ENCODE results near the gene CTSK.
"Not testable (repeated sequence)": the region's sequence is repeated elsewhere in the genome, so short reads cannot be mapped to it uniquely, and the experiment has no call there.

CTSK gene

DNA sequence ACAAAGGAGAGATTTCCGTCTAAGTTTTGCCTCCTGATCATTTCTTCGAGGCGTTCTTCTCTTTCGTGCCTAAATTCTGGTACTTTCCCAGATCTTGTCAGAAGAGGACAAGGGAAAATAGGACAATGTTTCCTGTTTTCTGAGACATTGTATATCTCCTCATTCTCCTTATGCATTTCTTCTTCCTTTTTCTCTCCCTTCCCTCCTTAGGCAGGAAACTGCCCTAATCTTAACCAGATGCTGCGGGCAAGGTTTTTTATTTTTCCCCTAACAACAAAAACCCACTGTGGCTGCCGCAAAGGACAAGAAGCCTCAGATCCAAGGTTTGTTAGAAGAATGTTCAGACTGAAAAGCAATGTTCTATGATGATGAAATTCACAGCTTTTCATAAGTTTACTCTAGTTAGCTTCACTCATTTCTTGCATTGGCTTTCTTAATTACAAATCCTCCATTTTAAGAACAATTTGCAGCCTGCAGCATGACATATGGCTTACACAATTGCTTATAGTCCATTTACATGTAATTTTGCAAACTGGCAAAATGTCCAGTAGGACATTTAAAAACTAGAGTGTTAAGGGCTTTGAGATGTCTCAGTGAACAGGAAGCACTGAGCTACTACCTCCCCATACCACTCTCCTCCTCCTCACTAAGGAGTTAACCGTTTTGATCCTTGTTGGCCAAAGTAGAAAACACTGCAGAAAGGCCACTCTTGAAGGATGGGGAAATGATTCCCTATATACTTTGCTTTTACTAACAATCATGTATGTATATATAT, 624 bp downstream of the CTSK start:
- DNase-seq (ENCODE audit: extremely low read depth in 1 of 2, low read depth in 1 of 2) = no peak

DNA sequence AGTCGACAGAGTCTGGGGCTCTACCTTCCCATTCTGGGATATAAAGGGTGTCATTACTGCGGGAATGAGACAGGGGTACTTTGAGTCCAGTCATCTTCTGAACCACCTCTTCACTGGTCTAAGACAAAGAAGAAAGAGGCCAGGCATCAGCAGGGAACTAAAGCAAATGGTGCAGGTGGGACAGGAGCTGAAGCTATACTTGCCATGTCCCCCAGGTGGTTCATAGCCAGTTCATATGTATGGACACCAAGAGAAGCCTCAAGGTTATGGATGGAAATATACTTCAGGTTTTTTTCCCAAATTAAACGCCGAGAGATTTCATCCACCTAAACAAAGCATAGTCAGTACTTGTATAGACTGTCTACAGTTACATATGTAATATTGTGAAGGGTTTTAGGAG, 2.2 kb downstream of the CTSK start:
- DNase-seq (ENCODE audit: extremely low read depth in 1 of 2, low read depth in 1 of 2) = no peak

DNA sequence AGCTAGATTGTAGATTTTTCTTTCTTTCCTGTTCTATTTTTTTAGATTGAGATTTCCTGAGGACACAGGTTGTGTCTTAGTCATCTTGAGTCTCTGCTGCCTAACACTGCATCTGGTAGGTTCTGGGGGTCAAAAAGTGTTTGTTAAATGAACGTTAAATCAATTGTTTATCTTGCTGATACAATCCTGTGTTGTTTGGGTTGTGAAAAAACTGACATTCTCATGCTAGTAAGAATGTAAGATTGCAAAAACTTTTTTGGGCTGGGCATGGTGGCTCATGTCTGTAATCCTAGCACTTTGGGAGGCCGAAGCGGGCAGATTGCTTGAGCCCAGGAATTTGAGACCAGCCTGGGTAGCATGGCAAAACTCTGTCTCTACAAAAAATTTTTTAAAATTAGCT, 3.4 kb downstream of the CTSK start:
- DNase-seq (ENCODE audit: extremely low read depth in 1 of 2, low read depth in 1 of 2) = no peak

DNA sequence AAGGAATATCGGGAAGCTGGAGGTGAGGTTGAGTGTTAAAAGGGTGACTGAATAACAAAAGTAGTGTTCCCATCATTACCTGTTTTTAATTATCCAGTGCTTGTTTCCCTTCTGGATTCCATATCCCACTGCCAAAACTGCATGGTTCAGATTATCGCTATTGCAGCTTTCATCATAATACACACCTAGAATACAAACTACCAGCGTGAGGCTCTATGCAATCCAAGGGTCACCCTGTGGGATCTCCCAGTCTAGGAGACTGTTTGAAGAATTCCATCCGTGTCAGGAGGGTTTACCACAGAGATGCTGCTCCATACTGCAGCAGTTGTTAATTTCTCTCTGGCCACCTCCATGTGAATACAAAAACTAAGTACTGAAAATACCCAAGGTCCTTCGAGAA, 9.0 kb downstream of the CTSK start:
- DNase-seq (ENCODE audit: extremely low read depth in 1 of 2, low read depth in 1 of 2) = no peak

DNA sequence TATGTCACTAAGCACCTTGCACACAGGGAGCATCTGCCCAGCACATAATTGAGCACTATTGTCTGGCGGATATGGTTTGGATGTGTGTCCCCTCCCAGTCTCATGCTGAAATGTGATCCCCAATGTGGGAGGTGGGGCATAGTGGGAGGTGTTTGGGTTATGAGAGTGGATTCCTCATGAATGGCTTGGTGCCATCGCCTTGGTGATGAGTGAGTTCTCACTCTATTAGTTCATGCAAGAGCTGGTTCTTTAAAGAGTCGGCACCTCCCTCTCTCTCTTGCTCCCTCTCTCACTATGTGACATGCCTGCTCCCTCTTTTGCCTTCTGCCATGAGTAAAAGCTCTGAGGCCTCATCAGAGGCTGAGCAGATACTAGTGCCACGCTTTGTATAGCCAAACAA, 9.5 kb downstream of the CTSK start:
- no peak for DNase-seq (ENCODE audit: extremely low read depth in 1 of 2, low read depth in 1 of 2)

DNA sequence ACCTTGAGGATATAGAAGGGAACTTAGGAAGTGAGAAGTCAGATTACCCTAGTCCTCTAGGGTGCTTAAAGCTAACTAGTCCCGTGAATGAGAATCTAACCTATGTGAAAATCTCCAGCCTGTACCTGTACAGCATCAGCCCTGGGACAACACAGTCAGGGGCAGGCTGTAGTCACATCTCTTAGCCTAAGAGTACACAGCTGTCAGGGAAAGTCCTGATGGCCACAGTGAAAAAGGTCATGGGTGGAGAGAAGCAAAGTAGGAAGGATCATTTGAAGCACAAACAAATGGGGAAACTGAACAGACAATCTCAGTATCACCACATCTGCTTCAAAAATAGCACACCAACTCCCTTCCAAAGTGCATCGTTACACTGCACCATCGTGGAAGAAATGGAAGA, 11.7 kb downstream of the CTSK start:
- DNase-seq (ENCODE audit: extremely low read depth in 1 of 2, low read depth in 1 of 2) = no peak

DNA sequence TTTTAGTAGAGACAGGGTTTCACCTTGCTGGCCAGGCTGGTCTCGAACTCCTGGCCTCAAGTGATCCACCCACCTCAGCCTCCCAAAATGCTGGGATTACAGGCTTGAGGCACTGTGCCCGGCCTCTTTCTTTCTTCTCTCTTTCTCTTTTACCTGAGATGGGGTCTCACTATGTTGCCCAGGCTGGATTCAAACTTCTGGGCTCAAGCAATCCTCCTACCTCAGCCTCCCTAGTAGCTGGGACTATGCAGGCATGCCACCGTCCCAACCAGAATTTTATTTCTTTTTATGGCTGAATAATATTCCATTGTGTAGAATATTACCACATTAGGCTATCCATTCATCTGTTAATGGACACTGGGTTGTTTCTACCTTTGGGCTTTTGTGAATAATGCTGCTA, 14.3 kb downstream of the CTSK start:
- not testable (repeated sequence) for DNase-seq (ENCODE audit: extremely low read depth in 1 of 2, low read depth in 1 of 2)

DNA sequence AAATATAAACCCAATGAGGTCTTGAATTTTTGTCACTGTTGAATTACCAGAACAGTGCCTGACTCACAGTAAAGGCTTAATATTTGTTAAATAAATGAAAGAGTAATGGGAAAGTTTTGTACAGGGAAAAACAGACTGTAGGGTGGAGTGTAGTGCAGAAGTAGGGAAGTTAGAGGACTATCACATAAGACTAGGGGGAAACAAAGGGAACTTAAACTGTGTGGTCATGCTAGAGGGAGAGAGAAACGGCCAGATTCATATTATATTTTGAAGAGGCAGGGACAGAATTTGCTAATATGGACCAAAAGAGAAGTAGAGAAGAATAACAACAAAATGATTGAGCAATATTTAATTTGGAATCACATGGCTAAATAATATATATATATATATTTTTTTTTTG, 14.8 kb downstream of the CTSK start:
- no peak for DNase-seq (ENCODE audit: extremely low read depth in 1 of 2, low read depth in 1 of 2)

DNA sequence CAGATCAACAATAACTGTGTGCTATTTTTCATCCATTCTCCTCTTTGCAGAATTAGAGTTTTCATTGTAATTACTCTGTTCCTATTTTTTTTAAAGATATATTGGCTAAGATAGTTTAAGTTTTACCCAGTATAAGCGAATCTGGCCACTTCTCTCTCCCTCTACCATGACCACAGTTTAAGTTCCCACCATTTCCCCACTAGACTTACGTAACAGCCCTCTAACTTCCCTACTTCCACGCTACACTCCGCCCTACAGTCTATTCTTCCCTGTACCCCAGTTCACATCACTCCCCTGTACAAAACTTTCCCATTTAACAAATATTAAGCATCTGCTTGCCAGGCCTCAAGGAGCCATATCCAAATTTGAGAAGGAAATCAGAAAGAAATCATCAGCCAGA, 16.5 kb downstream of the CTSK start:
- DNase-seq (ENCODE audit: extremely low read depth in 1 of 2, low read depth in 1 of 2) = no peak

DNA sequence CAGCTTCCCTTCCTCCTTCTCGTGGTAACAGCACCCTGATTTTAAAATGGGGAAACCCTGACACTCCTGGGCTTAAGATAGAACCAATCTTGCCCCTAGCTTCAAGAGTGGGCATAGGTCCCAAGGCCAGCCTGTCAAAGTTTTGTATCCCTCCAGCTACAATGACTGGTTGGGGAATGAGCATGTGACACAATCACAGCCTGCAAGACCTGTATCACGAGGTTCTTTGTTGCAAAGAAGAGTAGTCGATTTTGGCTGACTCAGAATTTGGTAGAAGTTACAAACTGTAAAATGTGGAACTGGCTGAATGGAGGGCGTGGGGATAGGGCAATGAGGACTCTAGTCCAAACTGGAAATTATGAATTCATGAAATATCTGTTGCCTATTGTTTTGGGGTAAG, 18.7 kb downstream of the CTSK start:
- no peak for DNase-seq (ENCODE audit: extremely low read depth in 1 of 2, low read depth in 1 of 2)

DNA sequence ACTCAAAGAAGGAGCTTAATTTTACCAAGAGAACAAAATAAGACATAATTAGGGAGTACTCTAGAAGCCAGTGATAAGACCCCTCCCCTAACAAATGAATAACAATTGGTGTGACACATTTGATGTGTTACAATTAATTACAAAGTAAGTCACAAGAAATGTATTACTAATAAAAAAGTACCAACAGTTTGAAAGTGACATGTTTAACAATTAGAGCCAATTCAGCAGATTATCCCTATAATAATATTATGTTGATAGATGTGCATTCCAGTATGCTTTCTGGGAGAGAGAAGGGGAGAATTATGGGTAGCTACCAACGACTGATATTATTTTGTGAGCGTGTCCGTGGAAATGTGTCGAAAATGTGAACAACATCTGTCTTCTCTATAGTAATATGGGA, 19.1 kb downstream of the CTSK start:
- DNase-seq (ENCODE audit: extremely low read depth in 1 of 2, low read depth in 1 of 2) = no peak

DNA sequence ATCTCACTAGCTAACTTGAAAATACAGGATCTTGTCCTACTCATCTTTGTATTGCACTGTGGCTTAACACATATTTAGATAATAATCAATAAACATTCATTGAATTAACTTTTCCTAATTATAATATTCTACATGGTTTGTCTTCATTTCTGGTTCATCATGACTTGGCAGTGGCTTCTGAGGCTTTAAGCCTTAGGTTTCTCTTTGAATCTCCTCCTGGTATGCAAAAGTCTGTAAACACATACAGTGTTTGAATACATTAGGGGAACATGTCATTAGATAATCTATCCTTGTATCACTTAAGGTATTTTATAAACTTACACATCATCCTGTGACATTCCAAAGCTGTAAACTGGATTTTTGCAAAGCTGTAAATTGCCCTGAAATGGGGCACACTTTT, 20.6 kb downstream of the CTSK start:
- no peak for DNase-seq (ENCODE audit: extremely low read depth in 1 of 2, low read depth in 1 of 2)

DNA sequence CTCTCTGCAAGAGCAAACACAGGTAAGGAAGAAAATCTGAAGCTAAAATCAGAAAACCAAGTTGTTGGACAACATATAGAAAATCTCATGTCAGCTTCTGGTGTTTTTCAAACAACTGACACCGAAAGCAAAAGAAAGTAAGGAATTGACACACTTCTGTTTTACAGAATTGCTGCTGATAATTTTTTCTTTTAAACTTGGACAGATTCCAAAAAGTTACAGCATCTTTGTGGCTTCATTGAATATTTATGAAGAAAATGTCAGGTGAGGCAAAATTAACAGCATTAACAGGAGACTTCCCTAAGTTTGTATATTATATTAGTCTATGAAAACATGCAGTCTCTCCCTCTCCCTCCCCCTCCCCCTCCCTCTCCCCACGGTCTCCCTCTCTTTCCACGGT, 27.6 kb downstream of the CTSK start:
- no peak for DNase-seq (ENCODE audit: extremely low read depth in 1 of 2, low read depth in 1 of 2)

DNA sequence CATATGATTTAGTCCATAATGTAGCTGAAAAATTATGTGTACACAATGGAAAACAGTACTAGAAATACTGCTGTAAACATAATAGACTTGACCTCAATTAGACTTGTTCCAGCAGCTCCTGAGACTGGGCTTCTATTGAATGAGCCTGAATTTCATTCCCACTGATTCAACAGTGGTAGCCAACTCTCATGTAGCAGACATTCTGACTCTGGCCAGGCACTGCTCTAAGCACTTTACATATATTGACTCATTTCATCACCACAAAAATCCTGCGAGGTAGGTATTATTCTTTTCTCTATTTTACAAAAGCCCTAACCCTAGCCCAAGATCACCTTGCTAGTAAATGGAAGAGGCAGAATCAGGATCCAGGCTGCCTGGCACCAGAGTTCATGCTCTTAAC, 29.7 kb downstream of the CTSK start:
- no peak for DNase-seq (ENCODE audit: extremely low read depth in 1 of 2, low read depth in 1 of 2)

DNA sequence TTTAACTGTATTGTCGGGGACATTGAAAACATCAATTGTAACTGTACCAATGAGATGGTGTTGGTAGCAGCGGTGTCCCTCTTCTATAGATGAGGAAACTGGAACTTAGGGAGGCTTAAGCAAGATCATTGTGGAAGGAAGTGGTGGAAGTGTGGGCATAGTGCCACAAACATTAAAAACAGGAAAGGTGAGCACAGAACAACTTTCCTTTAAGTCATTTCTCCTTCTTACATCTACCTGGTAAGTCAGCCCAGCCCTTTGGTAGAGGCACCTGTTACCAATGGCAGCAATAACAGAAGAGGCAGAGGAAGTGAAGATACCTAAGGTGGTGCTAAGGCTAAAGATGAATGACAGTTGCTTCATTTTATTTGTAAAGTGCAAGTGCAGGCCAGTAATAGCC, 30.5 kb downstream of the CTSK start:
- no peak for DNase-seq (ENCODE audit: extremely low read depth in 1 of 2, low read depth in 1 of 2)

DNA sequence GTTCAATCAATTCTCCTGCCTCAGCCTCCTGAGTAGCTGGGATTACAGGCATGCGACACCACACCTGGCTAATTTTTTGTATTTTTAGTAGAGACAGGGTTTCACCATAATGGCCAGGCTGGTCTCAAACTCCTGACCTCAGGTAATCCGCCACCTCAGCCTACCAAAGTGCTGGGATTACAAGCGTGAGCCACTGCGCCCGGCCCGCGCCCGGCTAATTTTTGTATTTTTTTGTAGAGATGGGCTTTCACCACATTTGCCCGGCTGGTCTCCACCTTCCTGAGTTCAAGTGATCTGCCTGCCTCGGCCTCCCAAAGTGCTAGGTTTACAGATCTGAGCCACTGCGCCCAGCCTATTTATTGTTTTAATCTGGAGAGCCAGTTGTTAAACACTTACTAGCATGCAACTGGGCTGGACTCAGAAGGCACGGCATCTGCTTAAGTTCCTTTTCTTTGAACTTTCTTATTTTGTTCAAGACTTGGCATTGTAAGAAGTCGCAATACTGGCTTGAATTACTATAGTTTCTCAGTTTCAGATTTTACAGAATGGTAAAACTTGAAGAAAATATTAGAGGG, 32.0 kb downstream of the CTSK start:
- DNase-seq (ENCODE audit: extremely low read depth in 1 of 2, low read depth in 1 of 2) = not testable (repeated sequence)

DNA sequence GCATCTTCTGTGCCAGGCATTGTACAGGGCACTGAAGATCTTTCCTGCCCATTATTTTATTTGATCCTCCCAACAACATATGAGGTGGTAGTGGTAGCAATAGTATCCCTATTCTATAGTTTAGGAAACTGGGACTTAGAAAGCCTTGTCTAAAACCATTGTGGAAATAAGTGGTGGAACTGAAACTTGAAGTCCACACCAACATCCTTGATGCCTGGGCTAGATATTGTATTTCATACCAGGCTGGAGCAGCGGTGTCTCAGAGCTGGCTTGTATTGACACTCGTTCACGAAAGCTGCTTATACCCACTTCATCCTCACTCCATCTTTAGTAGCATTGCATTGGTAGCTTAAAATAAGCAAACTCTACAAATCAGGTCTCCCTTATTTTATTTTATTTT, 32.8 kb downstream of the CTSK start:
- DNase-seq (ENCODE audit: extremely low read depth in 1 of 2, low read depth in 1 of 2) = no peak

DNA sequence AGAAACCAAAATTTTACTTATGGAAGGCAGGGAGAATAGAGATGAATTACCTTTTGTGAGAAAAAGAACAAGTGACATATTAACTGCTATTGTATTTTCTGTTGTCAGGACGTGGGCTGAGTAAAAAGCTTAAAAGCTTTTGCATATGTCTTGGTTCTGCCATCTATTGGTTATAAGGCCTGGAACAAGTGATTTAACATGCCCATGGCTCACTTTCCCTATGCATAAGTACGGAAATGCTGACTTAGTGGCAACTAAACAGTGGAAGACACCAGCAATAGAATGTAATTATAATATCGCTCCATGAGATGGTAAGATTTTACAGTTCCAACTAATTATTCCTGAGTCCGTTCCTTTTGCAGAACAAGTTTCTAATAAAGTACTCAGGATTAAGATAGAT, 35.7 kb downstream of the CTSK start:
- DNase-seq (ENCODE audit: extremely low read depth in 1 of 2, low read depth in 1 of 2) = no peak

DNA sequence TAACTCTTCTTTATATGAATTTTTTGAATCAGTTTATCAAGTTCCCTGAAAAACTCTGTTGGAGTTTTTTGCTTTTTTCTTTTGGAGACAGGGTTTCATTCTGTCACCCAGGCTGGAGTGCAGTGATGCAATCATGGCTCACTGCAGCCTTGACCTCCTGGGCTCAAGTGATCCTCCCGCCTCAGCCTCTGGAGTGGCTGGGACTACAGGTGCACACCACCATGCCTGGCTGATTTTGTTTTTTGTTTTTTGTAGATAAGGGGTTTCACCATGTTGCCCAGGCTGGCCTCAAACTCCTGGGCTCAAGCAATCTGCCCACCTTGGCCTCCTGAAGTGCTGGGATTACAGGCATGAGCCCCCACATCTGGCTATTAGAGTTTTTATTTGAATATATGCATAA, 40.4 kb downstream of the CTSK start:
- DNase-seq (ENCODE audit: extremely low read depth in 1 of 2, low read depth in 1 of 2) = not testable (repeated sequence)

DNA sequence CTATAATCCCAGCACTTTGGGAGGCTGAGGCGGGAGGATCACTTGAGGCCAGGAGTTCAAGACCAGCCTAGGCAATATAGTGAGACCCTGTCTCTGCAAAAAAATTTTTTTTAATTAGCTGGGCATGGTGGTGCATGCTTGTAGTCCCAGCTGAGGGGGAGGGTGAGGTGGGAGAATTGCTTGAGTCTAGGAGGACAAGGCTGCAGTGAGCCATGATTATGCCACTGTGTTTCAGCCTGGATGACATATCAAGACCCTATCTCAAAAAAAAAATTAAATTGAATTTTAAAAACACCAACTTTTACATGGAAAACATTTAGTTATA, 42.1 kb downstream of the CTSK start:
- DNase-seq (ENCODE audit: extremely low read depth in 1 of 2, low read depth in 1 of 2) = not testable (repeated sequence)

DNA sequence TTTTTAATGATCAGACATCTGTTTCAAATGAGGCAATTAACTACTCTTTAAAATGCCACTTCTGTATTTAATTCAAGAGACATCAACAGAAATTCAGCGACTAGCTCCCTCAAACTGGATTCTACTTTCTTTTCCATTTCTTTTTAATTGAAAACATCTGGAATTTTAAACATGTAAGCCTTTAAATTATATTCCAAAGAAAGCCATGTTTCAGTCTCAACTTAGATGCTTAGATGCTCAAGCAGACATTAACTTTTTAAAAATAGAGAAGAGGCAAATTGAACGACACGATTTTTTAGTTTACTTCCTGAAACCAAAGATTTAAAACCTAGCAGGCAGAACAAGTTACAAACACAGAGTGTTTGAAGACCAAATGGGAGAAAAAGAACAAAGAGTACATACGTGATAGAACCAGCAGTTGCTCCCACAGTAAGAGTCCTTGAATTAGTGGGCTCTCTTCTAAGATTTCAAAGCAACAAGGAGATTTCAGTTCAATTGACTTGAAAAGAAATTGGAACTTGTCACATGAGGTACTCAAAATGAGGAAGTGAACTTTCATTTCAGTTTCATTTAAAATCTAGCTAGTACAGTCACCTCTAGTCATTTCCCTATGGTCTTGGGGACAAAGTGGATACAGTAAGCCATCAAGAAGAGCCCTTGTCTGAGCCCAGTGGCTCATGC, 42.6 kb downstream of the CTSK start, which contains the start of gene CTSS:
TSS of gene CTSS (minus strand) at position 483 of the 681 bp plus-strand sequence. CDS start 1,015 bp downstream, outside the sequence.
- no peak for DNase-seq (ENCODE audit: extremely low read depth in 1 of 2, low read depth in 1 of 2)

DNA sequence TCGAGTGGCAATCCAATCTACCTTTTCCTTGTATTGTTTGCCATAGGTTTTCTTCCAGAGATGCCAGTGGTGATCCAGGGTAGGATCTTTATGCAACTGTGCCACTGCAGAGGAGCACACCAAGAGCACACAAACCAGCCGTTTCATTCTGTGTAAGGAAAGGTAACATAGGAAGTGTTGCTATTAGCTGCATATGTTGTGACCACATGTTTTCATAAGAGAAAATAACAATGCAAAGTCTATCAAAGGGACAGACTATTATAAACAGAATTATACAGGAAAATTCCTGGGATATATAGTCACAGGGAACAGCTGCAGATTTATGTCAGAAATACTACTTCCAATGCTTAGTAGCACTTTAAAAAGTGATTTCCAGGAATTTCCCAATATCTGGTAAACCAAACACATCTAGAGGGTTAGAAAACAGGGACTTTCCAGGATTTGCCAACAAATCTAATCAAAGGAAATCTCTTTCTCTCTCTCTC, 43.4 kb downstream of the CTSK start:
- no peak for DNase-seq (ENCODE audit: extremely low read depth in 1 of 2, low read depth in 1 of 2)
